Stimulated activated CD4-positive, alpha-beta T cell treated with anti-CD3 and anti-CD28 coated beads, Interleukin-2, amount 100 ng/mL, for 4 hours (primary cell): ENCODE measurements around the gene CA10.

ENCODE experiments used
- DNase-seq: peaks from one replicate; pipeline ENCODE4 v3.0.0-alpha.2; 2020; ENCODE audit warnings: low read depth

CA10 gene

GRCh38 chr17:51676691-51677487 lies 481.6 kb downstream of the CA10 start:
- DNase-seq: no peak

DNA sequence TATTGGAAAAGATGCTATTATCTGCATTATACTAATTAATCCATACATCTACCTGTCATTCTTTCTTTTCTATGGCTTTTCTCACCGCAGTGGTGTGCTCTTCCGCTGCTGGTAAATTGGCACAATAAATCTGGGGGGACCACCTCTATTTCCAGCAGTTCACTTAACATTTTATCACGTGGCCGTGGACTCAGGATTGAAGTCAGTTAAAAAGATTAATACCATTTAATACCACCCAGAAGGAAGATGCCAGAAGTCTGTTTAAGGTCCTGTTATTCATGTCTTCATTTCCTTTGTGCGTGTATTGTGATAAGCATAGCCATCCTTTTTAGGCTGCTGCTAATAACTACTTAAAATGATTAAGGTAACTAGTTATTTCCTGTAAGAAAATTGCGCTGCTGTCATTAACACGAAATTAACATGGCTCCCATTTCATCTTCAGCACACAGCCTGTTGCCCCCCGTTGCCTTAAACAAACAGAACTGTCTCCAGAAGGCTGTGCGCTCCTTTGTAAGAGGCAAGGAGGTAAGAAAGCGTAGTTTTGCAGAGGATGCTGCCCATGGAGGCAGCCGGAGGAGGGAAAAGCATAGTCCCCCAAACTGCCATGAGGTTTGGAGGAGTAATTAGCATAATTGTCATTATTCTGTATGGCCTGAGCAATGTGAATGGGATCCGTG lies 483.8 kb downstream of the CA10 start:
- DNase-seq: no peak

DNA sequence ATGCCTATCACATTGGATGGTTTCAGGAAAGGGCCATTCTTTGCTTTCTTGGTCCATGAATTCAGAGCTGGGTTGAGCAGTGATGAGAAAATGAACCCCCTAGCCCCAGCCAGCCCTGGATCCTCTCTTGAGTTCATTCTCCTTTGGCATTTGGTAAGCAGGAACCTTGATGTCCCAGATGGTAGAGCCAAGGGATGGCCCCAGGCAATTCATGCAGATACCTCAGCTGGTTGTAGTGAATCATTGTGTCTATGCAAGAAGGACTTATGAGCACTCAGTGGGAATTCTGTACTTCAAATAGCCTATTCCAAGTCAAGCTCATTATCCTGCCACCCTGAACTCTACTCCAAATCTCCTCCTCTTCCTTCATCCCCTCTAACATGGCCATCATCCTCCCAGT lies 485.4 kb downstream of the CA10 start:
- DNase-seq: no peak

DNA sequence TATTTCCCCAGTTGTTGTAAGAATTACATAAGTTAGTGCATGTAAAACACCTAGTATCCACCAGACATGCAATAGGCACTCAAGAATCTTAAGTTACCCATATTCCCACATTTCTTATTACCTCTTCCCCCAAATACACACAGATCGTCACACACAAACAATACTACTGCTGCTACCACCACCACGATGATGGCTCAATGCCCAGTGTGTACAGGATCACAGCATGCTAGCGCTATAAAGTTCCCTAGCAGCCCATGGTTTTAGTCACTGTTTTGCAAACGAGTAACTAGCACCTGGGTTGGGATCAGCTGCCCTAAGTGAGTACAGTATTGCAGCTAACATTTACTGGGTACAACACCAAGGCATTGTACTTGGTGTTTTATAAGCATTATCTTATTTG lies 486.4 kb downstream of the CA10 start:
- no peak for DNase-seq

- DNase-seq: no peak
These were observed 487.6 kb downstream of the CA10 start for GRCh38 chr17:51670899-51671298.

GRCh38 chr17:51668963-51669246 lies 489.6 kb downstream of the CA10 start:
- no peak for DNase-seq

- DNase-seq: no peak
These were observed 490.2 kb downstream of the CA10 start for GRCh38 chr17:51668155-51668962.

GRCh38 chr17:51667706-51668083 lies 490.8 kb downstream of the CA10 start:
- no peak for DNase-seq

- no peak for DNase-seq
These were observed 491.4 kb downstream of the CA10 start for GRCh38 chr17:51666971-51667705.

- no peak for DNase-seq
These were observed 496.1 kb downstream of the CA10 start for GRCh38 chr17:51662204-51663056.

DNA sequence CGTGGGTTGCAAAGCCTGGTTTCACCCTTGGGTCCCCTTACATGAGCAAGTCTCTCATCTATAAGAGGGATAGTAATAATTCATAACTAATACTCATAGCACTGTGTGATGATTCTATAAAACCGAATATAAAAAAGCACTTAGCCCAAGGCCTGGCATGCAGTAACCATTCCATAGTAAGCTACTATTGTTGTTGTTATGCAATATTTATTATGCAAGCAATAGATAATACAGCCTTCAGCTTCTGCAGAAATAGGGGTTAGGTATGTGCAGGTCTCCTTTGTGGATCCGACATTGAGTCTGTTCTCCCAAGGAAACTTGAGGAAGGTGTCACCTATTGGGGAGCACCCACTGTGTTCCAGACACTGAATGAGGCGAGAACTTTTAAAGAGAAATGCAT lies 497.1 kb downstream of the CA10 start:
- no peak for DNase-seq

- DNase-seq: no peak
These were observed 498.2 kb downstream of the CA10 start for GRCh38 chr17:51660266-51660665.

- DNase-seq: no peak
These were observed 501.3 kb downstream of the CA10 start for GRCh38 chr17:51657224-51657623.

DNA sequence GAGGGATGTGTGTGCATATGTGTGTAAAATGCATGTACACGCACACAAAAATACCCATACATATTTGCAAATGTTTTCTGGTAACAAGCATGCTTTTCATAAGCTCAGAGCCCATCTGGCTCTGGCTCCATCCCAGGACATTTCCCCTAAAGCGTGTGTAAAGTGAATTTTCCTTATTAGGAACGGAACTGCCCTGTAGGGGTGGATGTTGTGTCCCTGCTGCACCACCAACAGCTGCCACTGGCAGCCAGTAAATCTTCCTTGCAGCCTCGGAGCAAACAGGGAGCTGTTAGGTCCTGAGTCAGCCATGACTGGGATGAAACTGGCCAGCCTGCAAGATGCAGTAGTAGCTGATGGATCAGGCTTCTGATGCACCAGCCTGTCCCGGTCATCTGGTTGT lies 504.6 kb downstream of the CA10 start:
- no peak for DNase-seq

GRCh38 chr17:51652529-51652928 lies 506.0 kb downstream of the CA10 start:
- DNase-seq: no peak

DNA sequence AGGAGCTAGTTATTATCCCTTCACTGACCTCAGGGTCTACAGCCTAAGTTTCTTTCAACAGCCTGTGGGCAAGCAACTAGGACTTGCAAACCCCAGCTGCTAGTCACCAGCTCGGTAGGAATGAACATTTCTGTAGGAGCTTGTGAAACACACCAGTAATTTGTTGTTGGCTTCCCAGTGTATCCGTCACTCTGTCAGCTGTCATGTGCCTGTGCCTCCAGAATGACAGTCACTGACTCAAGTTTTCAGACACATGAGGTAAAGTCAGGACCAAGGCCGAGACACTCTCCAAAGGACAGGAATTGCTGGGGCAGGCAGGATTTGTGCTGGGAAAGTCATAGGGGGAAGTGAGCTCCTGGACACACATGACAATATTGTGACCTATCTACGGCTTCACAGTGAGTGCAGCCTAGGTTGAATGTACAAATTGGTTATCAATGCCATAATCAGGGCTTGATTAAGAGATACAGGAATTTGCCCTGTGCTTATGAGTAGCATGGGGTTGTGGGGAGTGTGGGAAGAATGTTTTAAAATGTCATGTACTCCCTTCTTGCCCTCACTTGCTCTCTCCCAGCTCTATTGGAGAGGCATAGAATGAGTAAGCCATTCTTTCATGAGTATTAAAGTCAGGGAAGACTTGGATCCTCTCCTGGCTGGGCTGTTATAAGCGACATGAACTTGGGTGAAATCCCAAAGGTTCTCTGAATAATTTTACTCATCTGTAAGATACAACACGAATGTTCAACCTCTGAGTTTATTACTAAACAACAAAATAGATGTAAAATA lies 506.8 kb downstream of the CA10 start:
- no peak for DNase-seq

DNA sequence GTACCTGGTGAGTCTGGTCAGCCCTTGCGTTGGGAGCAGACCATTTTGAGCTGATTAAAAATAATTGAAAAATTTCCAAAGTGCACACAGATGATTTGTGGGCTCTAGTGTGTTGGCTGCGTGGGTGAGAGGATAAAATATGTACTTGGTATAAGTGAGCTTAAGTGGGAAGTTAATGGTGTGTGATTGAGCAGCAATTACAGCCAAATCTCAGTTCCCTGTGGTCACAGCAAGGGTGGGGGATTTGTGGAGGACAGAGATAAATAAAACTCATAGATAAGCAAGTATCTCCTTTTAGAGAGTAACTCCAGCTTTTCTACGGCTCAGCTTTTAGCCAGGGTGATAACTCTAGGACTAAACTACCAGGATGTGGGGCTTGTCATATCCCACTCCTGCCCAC lies 507.7 kb downstream of the CA10 start:
- no peak for DNase-seq

DNA sequence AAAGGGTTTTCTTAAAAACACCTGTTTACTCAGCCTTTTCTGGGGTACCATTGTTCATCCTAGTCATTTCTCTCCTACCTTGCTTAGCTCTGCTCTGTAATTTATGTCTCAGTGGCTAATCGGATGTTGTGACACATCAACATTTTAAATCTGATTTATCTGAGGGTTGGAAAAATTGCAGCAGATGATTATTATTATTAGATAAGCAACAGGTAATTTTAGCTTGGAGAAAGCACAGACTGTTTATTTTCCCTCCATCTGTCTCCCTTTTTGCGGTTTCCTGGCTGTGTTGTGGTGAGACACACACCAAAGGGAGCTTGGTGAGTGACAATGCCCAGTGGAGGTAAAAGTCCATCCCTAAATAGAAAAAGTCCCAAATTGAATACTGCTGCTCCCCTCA lies 508.3 kb downstream of the CA10 start:
- no peak for DNase-seq

DNA sequence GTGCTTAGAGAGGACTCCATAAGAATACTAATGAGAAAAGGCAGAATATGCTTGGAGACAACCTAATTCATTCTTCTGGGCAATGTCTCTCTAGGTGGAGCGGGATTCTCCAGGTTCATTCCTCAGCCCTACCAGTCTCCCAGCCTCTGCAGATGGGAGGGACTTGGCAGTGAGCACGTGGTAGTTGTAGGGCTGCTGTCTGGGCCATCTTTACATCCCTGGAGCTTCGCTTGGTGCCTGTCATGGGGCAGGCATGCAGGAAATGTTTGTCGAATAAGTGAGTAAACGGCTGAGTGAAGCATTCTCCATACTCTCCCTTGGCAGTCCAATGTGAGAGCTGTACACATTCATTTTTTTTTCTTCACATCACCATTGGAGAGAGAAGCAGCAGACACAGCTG lies 510.7 kb downstream of the CA10 start:
- no peak for DNase-seq

DNA sequence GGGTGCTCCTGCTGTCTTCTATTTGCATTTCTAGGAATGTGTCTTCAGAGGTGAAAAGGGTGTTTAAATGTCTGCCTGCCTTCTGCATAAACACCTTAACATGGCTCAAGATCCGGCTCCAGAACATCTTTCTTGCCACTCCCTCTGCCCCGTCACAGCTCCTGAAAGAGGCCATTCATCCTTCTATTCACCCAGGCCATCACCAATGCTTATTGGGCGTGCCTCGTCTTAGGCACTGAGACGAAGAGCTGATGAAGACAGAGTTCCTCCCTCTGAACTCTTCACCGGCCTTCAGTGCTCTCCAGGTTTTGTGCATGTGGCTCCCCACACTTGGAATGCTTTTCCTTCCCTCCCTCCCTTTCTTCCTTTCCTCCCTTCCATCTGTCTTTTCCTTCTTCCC lies 511.4 kb downstream of the CA10 start:
- no peak for DNase-seq

- no peak for DNase-seq
These were observed 512.0 kb downstream of the CA10 start for GRCh38 chr17:51646539-51646938.
